GM18861 (cell line): ENCODE measurements around the gene ULBP2.

Experiments
- ATAC-seq: cut with Tn5 transposase; IDR thresholded peaks from one replicate; pipeline ENCODE4 v1.9.1; 2021; ENCODE audit not compliant: unreplicated experiment

The ULBP2 gene

GRCh38 chr6:149941583-149942460 lies at the start of gene ULBP2:
TSS of gene ULBP2 (plus strand) at chr6:149942014. CDS start at chr6:149942073, 59 bp downstream.
- ATAC-seq: no peak

- ATAC-seq: no peak
Observed at GRCh38 chr6:149895048-149895590, 46.7 kb upstream of the ULBP2 start.

- ATAC-seq: no peak
Observed at GRCh38 chr6:149895833-149896271, 46.0 kb upstream of the ULBP2 start.

- no peak for ATAC-seq
Observed at GRCh38 chr6:149896491-149896890, 45.3 kb upstream of the ULBP2 start.

GRCh38 chr6:149897015-149897697 lies 44.7 kb upstream of the ULBP2 start:
- no peak for ATAC-seq

GRCh38 chr6:149897855-149898744 lies 43.7 kb upstream of the ULBP2 start, which contains the start of gene RAET1E:
TSS of gene RAET1E (minus strand) at chr6:149898113. CDS start at chr6:149890901, 7,212 bp downstream.
- no peak for ATAC-seq

- ATAC-seq: no peak
Observed at GRCh38 chr6:149898966-149899365, 42.8 kb upstream of the ULBP2 start.

- no peak for ATAC-seq
Observed at GRCh38 chr6:149899486-149899885, 42.3 kb upstream of the ULBP2 start.

- ATAC-seq: no peak
Observed at GRCh38 chr6:149899926-149900619, 41.7 kb upstream of the ULBP2 start.

GRCh38 chr6:149900620-149901443 lies 41.0 kb upstream of the ULBP2 start:
- no peak for ATAC-seq

GRCh38 chr6:149901444-149902140 lies 40.2 kb upstream of the ULBP2 start:
- ATAC-seq: no peak

- ATAC-seq: no peak
Observed at GRCh38 chr6:149903938-149904611, 37.7 kb upstream of the ULBP2 start.

- no peak for ATAC-seq
Observed at GRCh38 chr6:149904661-149905370, 37.0 kb upstream of the ULBP2 start.

- no peak for ATAC-seq
Observed at GRCh38 chr6:149905371-149905910, 36.4 kb upstream of the ULBP2 start.

GRCh38 chr6:149905911-149906371 lies 35.9 kb upstream of the ULBP2 start:
- ATAC-seq: no peak

GRCh38 chr6:149906405-149906804 lies 35.4 kb upstream of the ULBP2 start:
- ATAC-seq: no peak

- no peak for ATAC-seq
Observed at GRCh38 chr6:149907317-149907716, 34.5 kb upstream of the ULBP2 start.
